HepG2 (cell line): ENCODE results near the gene CPLX1. TPM values are rescaled to one million over a fixed set of nuclear protein-coding genes. Genes with fewer than 3 reads are reported as not detected.
A peak's percentile ranks its signal among the peaks of the same experiment; 100 is the strongest.

Source experiments
- CBX5 ChIP-seq: sonication (generic); formaldehyde crosslinking; IDR thresholded peaks from 2 replicates; pipeline ENCODE4 v1.4.0; 2020; ENCODE audit warnings: missing genetic modification reagents, borderline replicate concordance
- CEBPG ChIP-seq: IDR thresholded peaks from 2 replicates; pipeline ENCODE4 v1.6.1; 2016
- EP300 ChIP-seq, 3 experiments: sonication (generic) in 1 of 3; formaldehyde crosslinking in 1 of 3; IDR thresholded peaks; 2 replicates each; pipeline versions ENCODE4 v1.5.1 to v1.6.1; 2011 to 2020; ENCODE audit warnings: low read depth in 2 of 3, low read length in 2 of 3, borderline replicate concordance in 1 of 3, improper control_type of control experiment in 1 of 3, mild to moderate bottlenecking in 1 of 3, missing genetic modification reagents in 1 of 3, moderate library complexity in 1 of 3
- FOXJ3 ChIP-seq: sonication (generic); formaldehyde crosslinking; IDR thresholded peaks from 2 replicates; pipeline ENCODE4 v1.4.0; 2020; ENCODE audit warnings: missing genetic modification reagents, mild to moderate bottlenecking, borderline replicate concordance
- FOXO1 ChIP-seq: sonication (generic); formaldehyde crosslinking; IDR thresholded peaks from 2 replicates; pipeline ENCODE4 v1.4.0; 2020; ENCODE audit warnings: missing genetic modification reagents
- FOXP1 ChIP-seq, 2 experiments: fragments of 450-650 bp in 1 of 2; IDR thresholded peaks; 2 replicates each; pipeline ENCODE4 v1.6.1; 2017 to 2018; ENCODE audit warnings: antibody characterized with exemption in 1 of 2
- HDAC2 ChIP-seq: sonication (generic); formaldehyde crosslinking; IDR thresholded peaks from 2 replicates; pipeline ENCODE4 v1.4.0; 2020; ENCODE audit warnings: missing genetic modification reagents
- HMG20A ChIP-seq: IDR thresholded peaks from 2 replicates; pipeline ENCODE4 v1.6.1; 2016; ENCODE audit warnings: borderline replicate concordance
- HMG20B ChIP-seq: conservative IDR thresholded peaks from 2 replicates; pipeline ENCODE4 v1.6.1; 2016; ENCODE audit warnings: missing genetic modification reagents, missing compliant biosample characterization
- HNF4A ChIP-seq: sonication (generic); formaldehyde crosslinking; IDR thresholded peaks from 2 replicates; pipeline ENCODE4 v1.4.0; 2020; ENCODE audit warnings: missing genetic modification reagents
- KMT2A ChIP-seq: sonication (generic); formaldehyde crosslinking; IDR thresholded peaks from 2 replicates; pipeline ENCODE4 v1.4.0; 2020; ENCODE audit warnings: missing genetic modification reagents
- LCORL ChIP-seq, 2 experiments: fragments of 450-650 bp in 1 of 2; sonication (generic) in 1 of 2; formaldehyde crosslinking in 1 of 2; IDR thresholded peaks; 2 replicates each; pipeline versions ENCODE4 v1.5.0 to v1.6.1; 2017 to 2020; ENCODE audit warnings: antibody characterized with exemption in 1 of 2, missing genetic modification reagents in 1 of 2
- MED13 ChIP-seq: sonication (generic); formaldehyde crosslinking; IDR thresholded peaks from 2 replicates; pipeline ENCODE4 v1.5.0; 2020; ENCODE audit warnings: missing genetic modification reagents
- MEF2D ChIP-seq: sonication (generic); formaldehyde crosslinking; IDR thresholded peaks from 2 replicates; pipeline ENCODE4 v1.5.1; 2020; ENCODE audit warnings: mild to moderate bottlenecking, missing genetic modification reagents
- MEIS2 ChIP-seq: sonication (generic); formaldehyde crosslinking; IDR thresholded peaks from 2 replicates; pipeline ENCODE4 v1.9.0; 2021; ENCODE audit warnings: mild to moderate bottlenecking, missing genetic modification reagents
- MIER3 ChIP-seq: IDR thresholded peaks from 2 replicates; pipeline ENCODE4 v1.6.1; 2016; ENCODE audit warnings: missing compliant biosample characterization, borderline replicate concordance
- NCOA2 ChIP-seq: sonication (generic); formaldehyde crosslinking; IDR thresholded peaks from 2 replicates; pipeline ENCODE4 v1.8.0; 2022; ENCODE audit warnings: inconsistent platforms
- NFE2L2 ChIP-seq: fragments of 150-350 bp; IDR thresholded peaks from 2 replicates; pipeline ENCODE4 v1.6.1; 2014; ENCODE audit warnings: low read length
- NR0B2 ChIP-seq: sonication (generic); formaldehyde crosslinking; IDR thresholded peaks from 2 replicates; pipeline ENCODE4 v1.4.0; 2020; ENCODE audit warnings: mild to moderate bottlenecking, missing genetic modification reagents
- RXRA ChIP-seq: sonication (generic); formaldehyde crosslinking; IDR thresholded peaks from 2 replicates; pipeline ENCODE4 v1.5.1; 2020; ENCODE audit warnings: missing genetic modification reagents
- SKIL ChIP-seq: sonication (generic); formaldehyde crosslinking; IDR thresholded peaks from 2 replicates; pipeline ENCODE4 v1.8.0; 2022; ENCODE audit warnings: missing genetic modification reagents, mild to moderate bottlenecking, moderate library complexity, borderline replicate concordance
- TCF7 ChIP-seq: sonication (generic); IDR thresholded peaks from 2 replicates; pipeline ENCODE4 v1.6.1; 2016; ENCODE audit warnings: antibody characterized with exemption, low read depth
- ZBTB1 ChIP-seq: sonication (generic); formaldehyde crosslinking; IDR thresholded peaks from 2 replicates; pipeline ENCODE4 v1.4.0; 2020; ENCODE audit warnings: missing genetic modification reagents, borderline replicate concordance
- ZBTB43 ChIP-seq: sonication (generic); formaldehyde crosslinking; conservative IDR thresholded peaks from 2 replicates; pipeline ENCODE4 v1.4.0; 2020; ENCODE audit warnings: missing genetic modification reagents
- ZMYM3 ChIP-seq: sonication (generic); formaldehyde crosslinking; IDR thresholded peaks from 2 replicates; pipeline ENCODE4 v1.5.1; 2020; ENCODE audit warnings: mild to moderate bottlenecking, missing genetic modification reagents
- ZNF331 ChIP-seq: sonication (generic); formaldehyde crosslinking; IDR thresholded peaks from 2 replicates; pipeline ENCODE4 v1.4.0; 2020; ENCODE audit warnings: missing genetic modification reagents
- ZNF644 ChIP-seq: IDR thresholded peaks from 2 replicates; pipeline ENCODE4 v1.6.1; 2016; ENCODE audit warnings: low read depth
- ZNF713 ChIP-seq: sonication (generic); formaldehyde crosslinking; IDR thresholded peaks from 2 replicates; pipeline ENCODE4 v1.4.0; 2020; ENCODE audit warnings: mild to moderate bottlenecking, missing genetic modification reagents
- ZNF83 ChIP-seq: sonication (generic); formaldehyde crosslinking; IDR thresholded peaks from 2 replicates; pipeline ENCODE4 v1.4.0; 2020; ENCODE audit warnings: missing genetic modification reagents, mild to moderate bottlenecking, borderline replicate concordance
- polyA plus RNA-seq, 8 experiments: library from polyadenylated mRNA; depleted of rRNA in 3 of 8; stranded (reverse) in 7 of 8; unstranded in 1 of 8; fragments of >200 nt; fragmentation: Illumina TruSeq in 4 of 8; extraction: Trizol in 4 of 8; gene quantifications; 2 replicates each; pipeline versions ENCODE4 v1.2.1 to v1.2.3, GENCODE V29; 2011 to 2016; ENCODE audit warnings: low read depth in 4 of 8, missing spikeins in 1 of 8, mixed read lengths in 1 of 8; ENCODE audit not compliant: insufficient read depth in 1 of 8
- total RNA-seq, 5 experiments: library from RNA; depleted of rRNA; stranded (reverse); fragments of >200 nt; fragmentation: Illumina TruSeq; extraction: Trizol; gene quantifications; 2 replicates each; pipeline ENCODE4 v1.2.3, GENCODE V29; 2016; ENCODE audit warnings: low read depth in 1 of 5

CPLX1 gene
- total and polyA plus RNA-seq, 2 of the 13 experiments (the other 11 are each of a cell fraction or from before 2014, with no cell fraction given), result 0.18 TPM

- TF ChIP-seq SKIL (CRISPR knock-in tag) (peak; percentile 70), ZNF83 (CRISPR knock-in tag) (no peak), MED13 (CRISPR knock-in tag) (no peak), EP300 (IDR thresholded peaks at IDR 0.05; ENCODE audit: low read depth in 2 of 2, low read length in 2 of 2) (peak in 1 of 2 experiments; percentile 67; a peak in 3 of 4 replicates), EP300 (CRISPR knock-in tag; IDR thresholded peaks at IDR 0.05; ENCODE audit: borderline replicate concordance) (peak; percentile 65), CBX5 (CRISPR knock-in tag) (no peak), NR0B2 (0 out of 2 replicates have a peak, but pooled peaks have one; percentile 28), CEBPG (CRISPR knock-in tag) (peak; percentile 52), FOXO1 (CRISPR knock-in tag) (peak; percentile 75), ZBTB43 (CRISPR knock-in tag) (peak; percentile 97), ZMYM3 (CRISPR knock-in tag) (peak; percentile 68; the same call in 1 of the 2 replicates), FOXJ3 (peak; percentile 89), FOXP1 (IDR thresholded peaks at IDR 0.05) (0 out of 2 replicates have a peak, but pooled peaks have one; percentile 22), FOXP1 (CRISPR knock-in tag; IDR thresholded peaks at IDR 0.05) (peak; percentile 77), ZNF644 (CRISPR knock-in tag) (peak; percentile 25; the same call in 1 of the 2 replicates), KMT2A (0 out of 2 replicates have a peak, but pooled peaks have one; percentile 27), ZNF713 (CRISPR knock-in tag) (no peak), ZNF331 (CRISPR knock-in tag) (peak; percentile 46; the same call in 1 of the 2 replicates), NCOA2 (CRISPR knock-in tag) (peak; percentile 76), NFE2L2 (no peak), HDAC2 (peak; percentile 89), RXRA (peak; percentile 39; the same call in 1 of the 2 replicates), LCORL (IDR thresholded peaks at IDR 0.05) (no peak), LCORL (CRISPR knock-in tag; IDR thresholded peaks at IDR 0.05) (peak; percentile 65), TCF7 (peak; percentile 68), HNF4A (peak; percentile 88), MIER3 (CRISPR knock-in tag) (peak; percentile 64; the same call in 1 of the 2 replicates), MEF2D (CRISPR knock-in tag) (0 out of 2 replicates have a peak, but pooled peaks have one; percentile 40), ZBTB1 (CRISPR knock-in tag) (no peak), MEIS2 (CRISPR knock-in tag) (peak; percentile 68; the same call in 1 of the 2 replicates), HMG20A (CRISPR knock-in tag) (peak; percentile 80), HMG20B (CRISPR knock-in tag) (peak; percentile 93)
Observed at GRCh38 chr4:815464-816146, 10.3 kb downstream of the CPLX1 start (continued).
